Measurements from ENCODE around the gene NCAPD2.

NCAPD2 gene

GRCh38 chr12:6507102-6507998 lies 13.4 kb downstream of the NCAPD2 start:
- DNase-seq (ENCODE audit: extremely low read depth, low read depth) = no peak

GRCh38 chr12:6508087-6508486 lies 14.2 kb downstream of the NCAPD2 start:
- no peak for DNase-seq (ENCODE audit: extremely low read depth, low read depth)
- no peak for TF ChIP-seq CTCF (IDR thresholded peaks at IDR 0.05; ENCODE audit: low read depth, low read length, missing control alignments)
- no peak overlapping the region for H3K4me3 ChIP-seq (replicated peaks; ENCODE audit: low read depth, low read length)

More at GRCh38 chr12:6507102-6507998, 13.4 kb downstream of the NCAPD2 start:
- H3K4me3 ChIP-seq (replicated peaks; ENCODE audit: low read depth, low read length) = no peak overlapping the region
- no peak for TF ChIP-seq CTCF (IDR thresholded peaks at IDR 0.05; ENCODE audit: low read depth, low read length, missing control alignments)

GRCh38 chr12:6520186-6520585 lies 26.3 kb downstream of the NCAPD2 start:
- TF ChIP-seq CTCF (IDR thresholded peaks at IDR 0.05; ENCODE audit: low read depth, low read length, missing control alignments) = no peak
- DNase-seq (ENCODE audit: extremely low read depth, low read depth) = no peak
- no peak overlapping the region for H3K4me3 ChIP-seq (replicated peaks; ENCODE audit: low read depth, low read length)

- TF ChIP-seq CTCF (IDR thresholded peaks at IDR 0.05; ENCODE audit: low read depth, low read length, missing control alignments) = no peak
- DNase-seq (ENCODE audit: extremely low read depth, low read depth) = no peak
These were observed 28.3 kb downstream of the NCAPD2 start for GRCh38 chr12:6522193-6522592.

GRCh38 chr12:6523708-6524107 lies 29.8 kb downstream of the NCAPD2 start:
- DNase-seq (ENCODE audit: extremely low read depth, low read depth) = no peak
- no peak overlapping the region for H3K4me3 ChIP-seq (replicated peaks; ENCODE audit: low read depth, low read length)
- no peak for TF ChIP-seq CTCF (IDR thresholded peaks at IDR 0.05; ENCODE audit: low read depth, low read length, missing control alignments)

More at GRCh38 chr12:6522193-6522592, 28.3 kb downstream of the NCAPD2 start:
- no peak overlapping the region for H3K4me3 ChIP-seq (replicated peaks; ENCODE audit: low read depth, low read length)

- no peak for TF ChIP-seq CTCF (IDR thresholded peaks at IDR 0.05; ENCODE audit: low read depth, low read length, missing control alignments)
- H3K4me3 ChIP-seq (replicated peaks; ENCODE audit: low read depth, low read length) = no peak overlapping the region
- no peak for DNase-seq (ENCODE audit: extremely low read depth, low read depth)
These were observed 30.7 kb downstream of the NCAPD2 start for GRCh38 chr12:6524648-6525047.
